OCI-LY7 (cell line): Measurements from ENCODE around the gene TMEM258. TPM values are rescaled to one million over a fixed set of nuclear protein-coding genes. Genes with fewer than 3 reads are reported as not detected.

Experiments used
- BruUV-seq: library from RNA; stranded (reverse); fragments of 400-500 nt; replicated peaks from 2 replicates; lab custom pipeline; 2021; lab: Mats Ljungman, UMichigan
- CTCF ChIA-PET: fragments of 300-600 bp; sonication (Branson Sonifier 250); formaldehyde crosslinking; loops from one replicate; lab custom pipeline; 2022; ENCODE audit warnings: antibody characterized with exemption; ENCODE audit not compliant: unreplicated experiment; lab: Charles Lee
- POLR2A ChIA-PET: fragments of 300-600 bp; sonication (Branson Sonifier 250); formaldehyde crosslinking; loops from one replicate; lab custom pipeline; 2022; ENCODE audit warnings: antibody characterized with exemption; lab: Charles Lee
- DNase-seq: peaks from one replicate; pipeline ENCODE4 v3.0.0-alpha.2; 2015; ENCODE audit warnings: low spot score
- H2AFZ ChIP-seq: fragments of 200-600 bp; sonication (generic), shearing (Covaris generic); 2 replicates; pipeline ENCODE4 v1.6.1; 2014; ENCODE audit warnings: mild to moderate bottlenecking, antibody characterized with exemption, low read length, moderate library complexity
- H3K27ac ChIP-seq: fragments of 200-600 bp; sonication (generic); 2 replicates; pipeline ENCODE4 v1.5.1; 2014; ENCODE audit warnings: mixed run types, low read depth, mild to moderate bottlenecking, moderate library complexity, low read length, inconsistent platforms; ENCODE audit not compliant: poor library complexity, severe bottlenecking
- H3K36me3 ChIP-seq: fragments of 200-600 bp; sonication (generic); 2 replicates; pipeline ENCODE4 v1.6.1; 2014; ENCODE audit warnings: mild to moderate bottlenecking, antibody characterized with exemption, low read length, moderate library complexity, mixed read lengths; ENCODE audit not compliant: insufficient read depth
- H3K4me1 ChIP-seq: fragments of 200-600 bp; sonication (generic); 2 replicates; pipeline ENCODE4 v1.5.1; 2014; ENCODE audit warnings: mild to moderate bottlenecking, low read length; ENCODE audit not compliant: insufficient read depth, poor library complexity, severe bottlenecking
- H3K4me2 ChIP-seq: fragments of 200-600 bp; sonication (generic); 2 replicates; pipeline ENCODE4 v1.6.1; 2014; ENCODE audit warnings: mild to moderate bottlenecking, low read length
- H3K4me3 ChIP-seq: fragments of 200-600 bp; sonication (generic); 2 replicates; pipeline ENCODE4 v1.5.1; 2014; ENCODE audit warnings: mild to moderate bottlenecking, low read depth, low read length; ENCODE audit not compliant: poor library complexity, severe bottlenecking
- H3K79me2 ChIP-seq: fragments of 200-600 bp; sonication (generic); 2 replicates; pipeline ENCODE4 v1.6.1; 2016; ENCODE audit warnings: low read depth, mild to moderate bottlenecking, low read length, moderate library complexity, mixed read lengths; ENCODE audit not compliant: insufficient read depth
- H3K9me2 ChIP-seq: fragments of 200-600 bp; sonication (generic); 2 replicates; pipeline ENCODE4 v1.6.1; 2016; ENCODE audit warnings: mild to moderate bottlenecking, low read length, mixed read lengths; ENCODE audit not compliant: insufficient read depth
- H3K9me3 ChIP-seq: fragments of 200-600 bp; sonication (generic); 2 replicates; pipeline ENCODE4 v1.6.1; 2014; ENCODE audit warnings: mild to moderate bottlenecking, mixed run types, low read length, mixed read lengths
- H4K20me1 ChIP-seq: fragments of 200-600 bp; sonication (generic); 2 replicates; pipeline ENCODE4 v1.6.1; 2014; ENCODE audit warnings: mild to moderate bottlenecking, antibody characterized with exemption, low read length, moderate library complexity, mixed read lengths; ENCODE audit not compliant: insufficient read depth
- CTCF ChIP-seq: fragments of 200-600 bp; sonication (generic); conservative IDR thresholded peaks from 2 replicates; pipeline ENCODE4 v1.5.1; 2014; ENCODE audit warnings: mild to moderate bottlenecking, antibody characterized with exemption, low read length, moderate library complexity, mixed read lengths
- EZH2phosphoT487 ChIP-seq: fragments of 200-600 bp; sonication (generic); IDR thresholded peaks from 2 replicates; pipeline ENCODE4 v1.6.1; 2018; ENCODE audit warnings: low read depth, borderline replicate concordance, mild to moderate bottlenecking, mixed run types, antibody characterized with exemption, low read length, moderate library complexity, mixed read lengths
- intact Hi-C: fragments of 100-400 bp; cut with micrococcal nuclease; formaldehyde crosslinking; loops from one replicate; pipeline ENCODE4 v1.10.0; 2022; ENCODE audit not compliant: unreplicated experiment
- total RNA-seq, 2 experiments: library from RNA; depleted of rRNA in 1 of 2; stranded (reverse); fragments of >200 nt in 1 of 2; shearing (Covaris generic) in 1 of 2; gene quantifications; 2 replicates each; pipeline ENCODE4 v1.2.3, GENCODE V29; 2014 to 2022

Gene TMEM258
- total RNA-seq, 2 experiments from 2014 or later: 174 TPM

DNA sequence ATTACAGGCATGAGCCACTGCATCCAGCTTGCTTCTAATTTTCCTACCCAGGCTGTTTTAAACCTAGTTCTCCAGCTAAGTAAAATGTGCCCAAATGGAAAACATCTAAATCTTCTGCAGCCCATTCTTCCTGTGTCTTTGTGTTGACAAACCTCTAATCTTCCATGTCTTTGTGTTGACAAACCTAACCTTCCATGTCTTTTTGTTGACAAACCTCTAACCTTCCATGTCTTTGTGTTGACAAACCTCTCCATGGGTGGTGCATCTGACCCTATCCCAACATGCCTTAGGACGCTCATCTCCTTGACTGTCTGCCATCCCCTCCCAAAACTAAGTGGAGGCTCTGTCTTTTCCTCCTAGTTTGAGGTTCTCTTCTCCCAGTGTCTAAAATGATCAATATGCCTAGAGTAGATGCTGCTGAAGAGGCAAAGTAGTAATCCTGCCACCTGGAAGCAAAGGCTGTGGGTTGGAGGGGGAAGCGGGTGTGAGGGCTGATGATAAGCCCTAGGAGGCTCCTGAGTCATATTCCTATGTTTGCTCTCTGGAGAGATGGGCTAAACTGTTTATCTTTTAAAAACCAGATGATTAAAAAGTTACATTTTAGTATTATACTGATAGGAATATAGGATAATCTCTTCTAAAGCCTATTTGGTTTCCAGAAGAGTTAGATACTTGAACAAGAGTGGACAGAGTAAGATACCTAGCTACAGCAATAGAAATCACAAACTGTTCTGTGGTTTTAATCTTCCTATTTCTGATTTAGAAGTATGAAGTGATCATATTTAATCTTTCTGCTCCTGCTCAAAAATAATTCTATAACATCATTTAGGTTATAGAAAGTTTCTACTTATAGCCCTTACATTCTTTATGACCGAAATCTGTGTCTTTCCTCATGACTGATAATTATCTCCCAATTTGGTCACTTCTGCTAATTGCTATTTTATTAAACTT lies 8.2 kb upstream of the TMEM258 start:
- BruUV-seq: no TSS peak
- Histone ChIP-seq H3K9me2 (no peaks in the 10 kb centered on the region), H3K4me1 (peaks cover 4% of the 10 kb centered on the region), H3K27ac (no peak overlapping the region), H3K4me3 (no peak overlapping the region), H3K36me3 (peaks cover 64% of the 10 kb centered on the region), H4K20me1 (0 out of 2 replicates have a peak, but pooled peaks cover 12% of the 10 kb centered on the region), H3K4me2 (no peak overlapping the region), H3K9me3 (no peaks in the 10 kb centered on the region), H3K79me2 (peaks cover 41% of the 10 kb centered on the region), H2AFZ (no peak overlapping the region)
- CTCF ChIA-PET: no interaction called here
- no peak for DNase-seq
- TF ChIP-seq CTCF: no peak
- intact Hi-C loops: no loop called here
- POLR2A ChIA-PET: interaction anchor here (0.7 to 1.8 kb wide), 2 partner anchors 8 to 35 kb away, joined by 7 to 8 read pairs; partner anchors contain the start of genes FEN1 and TMEM258

DNA sequence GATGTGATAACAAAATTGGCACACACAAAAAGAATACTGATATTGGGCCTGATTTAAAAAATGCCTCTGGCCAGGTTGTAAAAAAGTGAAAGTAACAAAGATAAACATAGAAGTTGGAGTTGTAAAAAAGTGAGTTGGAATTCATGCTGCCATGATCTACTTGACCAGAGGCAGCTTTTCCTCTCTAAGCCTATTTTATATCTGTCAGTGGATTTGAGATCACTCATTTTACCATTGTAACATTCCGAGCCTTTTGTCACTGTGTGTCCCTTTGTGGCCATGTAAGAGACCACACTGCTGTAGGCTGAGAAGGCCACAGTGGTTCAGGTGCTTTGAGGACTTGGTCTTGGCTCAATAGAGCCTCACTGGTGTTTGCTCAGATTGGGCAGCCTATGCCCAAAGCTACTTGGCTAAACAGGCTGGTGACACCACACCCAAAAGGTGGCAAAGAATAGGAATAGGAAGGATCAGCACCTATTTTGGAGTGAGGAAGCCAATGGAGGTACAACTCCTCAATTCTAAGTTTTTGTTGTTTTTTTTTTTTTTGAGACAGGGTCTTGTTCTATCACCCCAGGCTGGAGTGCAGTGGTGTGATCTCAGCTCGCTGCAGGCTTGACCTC lies 7.4 kb upstream of the TMEM258 start:
- no peak overlapping the region for H3K4me2 ChIP-seq
- H3K4me1 ChIP-seq: peaks cover 10% of the 10 kb centered on the region
- intact Hi-C loops: no loop called here
- no peaks in the 10 kb centered on the region for H3K9me3 ChIP-seq
- TF ChIP-seq EZH2phosphoT487 (no peak), CTCF (no peak)
- peaks cover 49% of the 10 kb centered on the region for H3K79me2 ChIP-seq
- POLR2A ChIA-PET: interaction anchor here (0.7 kb wide), 2 partner anchors 19 to 36 kb away, joined by 8 to 13 read pairs; no protein-coding TSS in a partner anchor
- CTCF ChIA-PET: no interaction called here
- H3K27ac ChIP-seq: no peak overlapping the region
- peaks cover 72% of the 10 kb centered on the region for H3K36me3 ChIP-seq
- H3K9me2 ChIP-seq: no peaks in the 10 kb centered on the region
- H4K20me1 ChIP-seq: peaks cover 14% of the 10 kb centered on the region; the same call in 1 of the 2 replicates
- no peak overlapping the region for H2AFZ ChIP-seq
- no peak for DNase-seq
- no peak overlapping the region for H3K4me3 ChIP-seq
- no TSS peak for BruUV-seq
